ENCODE measurements around the gene TPBGL.

TPBGL gene

GRCh38 chr11:75277211-75277805 is 36.7 kb downstream of the TPBGL start:
- DNase-seq = no peak
- TF ChIP-seq POLR2A (IDR thresholded peaks at IDR 0.05; ENCODE audit: low read length) (no peak), GATA1 (IDR thresholded peaks at IDR 0.05; ENCODE audit: low read depth, low read length) (no peak)

- TF ChIP-seq GATA1 (IDR thresholded peaks at IDR 0.05; ENCODE audit: low read depth, low read length) (no peak), POLR2A (IDR thresholded peaks at IDR 0.05; ENCODE audit: low read length) (no peak)
- no peak for DNase-seq
Observed at GRCh38 chr11:75277991-75278790, 37.6 kb downstream of the TPBGL start.

- no peak for DNase-seq
Observed at GRCh38 chr11:75279273-75279672, 38.7 kb downstream of the TPBGL start.

GRCh38 chr11:75280227-75280701 is 39.7 kb downstream of the TPBGL start:
- DNase-seq = peak; percentile 71 to 86
- TF ChIP-seq POLR2A (IDR thresholded peaks at IDR 0.05; ENCODE audit: low read length) (no peak), GATA1 (IDR thresholded peaks at IDR 0.05; ENCODE audit: low read depth, low read length) (no peak)

More at GRCh38 chr11:75279273-75279672, 38.7 kb downstream of the TPBGL start:
- TF ChIP-seq POLR2A (IDR thresholded peaks at IDR 0.05; ENCODE audit: low read length) = no peak
- TF ChIP-seq GATA1 (IDR thresholded peaks at IDR 0.05; ENCODE audit: low read depth, low read length) = no peak

DNA sequence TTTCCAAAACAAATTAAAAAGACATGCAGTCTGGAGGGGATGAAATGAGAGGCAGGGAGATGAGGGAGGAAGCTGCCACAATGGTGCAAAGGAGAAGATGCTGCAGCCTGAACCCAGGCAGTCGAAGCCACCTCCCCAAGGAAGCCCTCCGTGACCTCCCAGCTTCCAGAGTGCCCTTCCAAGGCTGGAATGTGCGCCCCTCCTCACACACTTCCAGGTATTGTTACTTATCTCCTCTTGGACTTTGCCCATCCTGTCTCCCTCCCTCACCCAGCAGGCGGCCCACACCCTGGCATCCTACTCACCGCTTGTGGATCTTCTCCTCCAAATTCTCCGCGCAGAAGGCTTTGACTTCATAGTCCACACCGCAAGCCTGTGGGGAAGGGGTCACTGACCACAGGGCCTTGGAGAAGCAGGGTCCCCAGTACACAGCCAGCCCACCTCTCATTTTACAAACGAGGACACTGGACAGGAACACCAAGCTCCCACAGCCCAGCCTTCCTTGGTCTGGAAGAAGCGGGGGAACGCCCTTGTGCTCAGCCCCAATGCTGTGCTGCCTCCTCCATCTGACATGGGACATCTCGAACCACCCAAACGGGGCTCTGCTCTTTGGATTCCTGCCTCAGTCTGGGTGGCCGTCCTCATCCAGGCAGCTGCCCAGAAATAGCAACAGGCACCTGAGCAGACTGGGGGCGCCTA is 40.3 kb downstream of the TPBGL start:
- TF ChIP-seq POLR2A (IDR thresholded peaks at IDR 0.05; ENCODE audit: low read length) (no peak), GATA1 (IDR thresholded peaks at IDR 0.05; ENCODE audit: low read depth, low read length) (no peak)
- no peak for DNase-seq

DNA sequence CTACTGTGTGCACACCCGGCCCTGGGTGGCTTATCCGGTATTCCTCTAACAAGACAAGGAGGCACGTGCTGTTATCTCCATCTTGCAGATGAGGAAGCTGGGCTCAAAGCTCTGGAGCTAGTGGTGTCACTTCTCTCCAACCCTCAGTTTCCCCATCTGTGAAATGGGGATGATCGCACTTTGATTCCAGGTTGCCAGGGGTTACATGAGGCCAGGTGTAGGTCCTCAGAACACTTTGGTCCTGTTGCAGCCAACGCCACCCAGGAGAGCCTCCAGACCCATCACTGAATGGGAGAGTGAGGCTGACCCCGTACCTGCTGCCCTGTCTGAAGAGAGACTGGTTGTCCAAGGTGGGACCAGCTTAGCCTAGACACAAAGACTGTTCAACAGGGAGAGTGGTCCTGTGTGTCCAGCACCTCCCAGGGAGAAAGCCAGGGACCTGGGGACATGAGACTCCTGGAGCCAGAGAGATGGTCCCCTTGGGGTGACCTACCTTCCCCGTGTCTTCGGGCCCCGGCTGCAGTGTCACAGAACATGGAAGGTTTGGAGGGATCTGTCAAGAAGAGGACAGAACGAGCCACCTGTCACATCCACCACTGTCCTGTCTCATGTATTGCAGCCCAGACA is 41.0 kb downstream of the TPBGL start:
- TF ChIP-seq POLR2A (IDR thresholded peaks at IDR 0.05; ENCODE audit: low read length) (no peak), GATA1 (IDR thresholded peaks at IDR 0.05; ENCODE audit: low read depth, low read length) (no peak)
- no peak for DNase-seq

GRCh38 chr11:75283391-75283931 is 42.9 kb downstream of the TPBGL start:
- DNase-seq = no peak
- TF ChIP-seq GATA1 (IDR thresholded peaks at IDR 0.05; ENCODE audit: low read depth, low read length) (no peak), POLR2A (IDR thresholded peaks at IDR 0.05; ENCODE audit: low read length) (no peak)

GRCh38 chr11:75285776-75286360 is 45.3 kb downstream of the TPBGL start:
- no peak for DNase-seq
- TF ChIP-seq GATA1 (IDR thresholded peaks at IDR 0.05; ENCODE audit: low read depth, low read length) (no peak), POLR2A (IDR thresholded peaks at IDR 0.05; ENCODE audit: low read length) (no peak)

GRCh38 chr11:75286826-75287465 is 46.4 kb downstream of the TPBGL start:
- no peak for TF ChIP-seq GATA1 (IDR thresholded peaks at IDR 0.05; ENCODE audit: low read depth, low read length)
- TF ChIP-seq POLR2A (IDR thresholded peaks at IDR 0.05; ENCODE audit: low read length) = no peak
- no peak for DNase-seq

GRCh38 chr11:75287579-75287978 is 47.0 kb downstream of the TPBGL start:
- TF ChIP-seq GATA1 (IDR thresholded peaks at IDR 0.05; ENCODE audit: low read depth, low read length) (no peak), POLR2A (IDR thresholded peaks at IDR 0.05; ENCODE audit: low read length) (no peak)
- DNase-seq = no peak

GRCh38 chr11:75289511-75289760 is 48.9 kb downstream of the TPBGL start:
- DNase-seq = no peak
- TF ChIP-seq GATA1 (IDR thresholded peaks at IDR 0.05; ENCODE audit: low read depth, low read length) (no peak), POLR2A (IDR thresholded peaks at IDR 0.05; ENCODE audit: low read length) (no peak)

- no peak for DNase-seq
- TF ChIP-seq GATA1 (IDR thresholded peaks at IDR 0.05; ENCODE audit: low read depth, low read length) (no peak), POLR2A (IDR thresholded peaks at IDR 0.05; ENCODE audit: low read length) (no peak)
Observed at GRCh38 chr11:75289919-75290318, 49.3 kb downstream of the TPBGL start.

DNA sequence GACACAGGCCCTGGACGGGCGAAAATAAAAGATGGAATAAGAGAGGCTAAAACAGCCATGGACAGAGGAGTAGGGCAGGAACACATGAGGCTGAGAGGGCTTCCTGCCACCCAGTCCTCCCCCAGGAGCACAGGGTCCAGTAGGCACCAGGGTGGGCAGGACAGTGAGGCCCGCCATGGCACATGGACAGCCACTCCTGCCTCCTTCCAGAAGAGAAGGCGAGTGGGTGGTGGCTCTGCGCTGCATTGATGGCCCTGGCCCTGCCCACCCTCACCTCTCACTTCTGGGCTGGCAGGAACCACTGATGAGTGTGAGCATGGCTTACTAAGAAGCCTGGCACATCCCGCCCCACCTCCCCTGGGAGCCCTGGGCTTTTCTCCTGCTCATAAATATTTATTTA is 51.2 kb downstream of the TPBGL start:
- TF ChIP-seq GATA1 (IDR thresholded peaks at IDR 0.05; ENCODE audit: low read depth, low read length) = no peak
- TF ChIP-seq POLR2A (IDR thresholded peaks at IDR 0.05; ENCODE audit: low read length) = no peak

More for the DNA sequence above, 51.2 kb downstream of the TPBGL start:
- DNase-seq = no peak
